OCI-LY3 (cell line): Measurements from ENCODE around the gene WASHC3.

Experiments
- H2AFZ ChIP-seq: fragments of 200-600, 300-600 bp; shearing (Covaris generic); 2 replicates; pipeline ENCODE4 v1.6.0; 2014; ENCODE audit warnings: antibody characterized with exemption, low read depth, low read length
- H3K27ac ChIP-seq: fragments of 200-600, 300-600 bp; sonication (generic); 2 replicates; pipeline ENCODE4 v1.5.1; 2014; ENCODE audit warnings: mild to moderate bottlenecking, low read length, moderate library complexity, mixed read lengths
- H3K27me3 ChIP-seq: fragments of 200-600, 300-600 bp; sonication (generic); 2 replicates; pipeline ENCODE4 v1.6.1; 2014; ENCODE audit warnings: low read depth, low read length, mixed read lengths
- H3K36me3 ChIP-seq: fragments of 200-600, 300-600 bp; sonication (generic); replicated peaks from 2 replicates; pipeline ENCODE3; 2014; ENCODE audit warnings: low read depth, low read length, mixed read lengths
- H3K4me1 ChIP-seq: fragments of 300-600, 200-600 bp; sonication (generic); 2 replicates; pipeline ENCODE4 v1.6.1; 2014; ENCODE audit warnings: low read length, mixed read lengths
- H3K4me2 ChIP-seq: fragments of 200-600, 300-600 bp; sonication (generic); 2 replicates; pipeline ENCODE4 v1.6.1; 2014; ENCODE audit warnings: low read length, mixed read lengths
- H3K4me3 ChIP-seq: fragments of 300-600, 200-600 bp; sonication (generic); 2 replicates; pipeline ENCODE4 v1.5.1; 2014; ENCODE audit warnings: antibody characterized with exemption, mild to moderate bottlenecking, low read length, moderate library complexity
- H3K79me2 ChIP-seq: fragments of 300-600, 200-600 bp; shearing (Covaris generic); 2 replicates; pipeline ENCODE4 v1.6.1; 2014; ENCODE audit warnings: mild to moderate bottlenecking, low read length, mixed read lengths
- H3K9ac ChIP-seq: fragments of 300-600, 200-600 bp; shearing (Covaris generic); 2 replicates; pipeline ENCODE4 v1.6.0; 2014; ENCODE audit warnings: mild to moderate bottlenecking, low read length, moderate library complexity
- H3K9me3 ChIP-seq: fragments of 200-600, 300-600 bp; shearing (Covaris generic); 2 replicates; pipeline ENCODE4 v1.6.1; 2014; ENCODE audit warnings: low read length, mixed read lengths; ENCODE audit not compliant: insufficient read depth
- H4K20me1 ChIP-seq: fragments of 200-600, 300-600 bp; sonication (generic); 2 replicates; pipeline ENCODE4 v1.6.1; 2016; ENCODE audit warnings: low read length, mixed read lengths; ENCODE audit not compliant: insufficient read depth
- CTCF ChIP-seq: fragments of 200-600, 300-600 bp; sonication (generic); IDR thresholded peaks from 2 replicates; pipeline ENCODE4 v1.5.1; 2014; ENCODE audit warnings: antibody characterized with exemption, low read length, low read depth
- EZH2phosphoT487 ChIP-seq: fragments of 200-600 bp; shearing (Covaris generic); IDR thresholded peaks from 2 replicates; pipeline ENCODE4 v1.6.1; 2018; ENCODE audit warnings: antibody characterized with exemption, mixed run types, low read depth

The WASHC3 gene

GRCh38 chr12:102016472-102016871 lies 45.3 kb downstream of the WASHC3 start:
- TF ChIP-seq EZH2phosphoT487 (no peak), CTCF (no peak)
- Histone ChIP-seq H3K4me2 (no peak overlapping the region), H3K9me3 (no peaks in the 10 kb centered on the region), H3K27me3 (no peaks in the 10 kb centered on the region), H4K20me1 (no peaks in the 10 kb centered on the region), H2AFZ (no peak overlapping the region), H3K27ac (no peak overlapping the region), H3K9ac (no peak overlapping the region), H3K4me1 (peaks cover 5% of the 10 kb centered on the region), H3K36me3 (peaks cover 24% of the 10 kb centered on the region), H3K4me3 (no peak overlapping the region), H3K79me2 (no peaks in the 10 kb centered on the region)

- H3K79me2 ChIP-seq: no peaks in the 10 kb centered on the region
- no peak for TF ChIP-seq CTCF
- no peak for TF ChIP-seq EZH2phosphoT487
- no peaks in the 10 kb centered on the region for H4K20me1 ChIP-seq
- peak overlapping the region; percentile 18; the same call in 1 of the 2 replicates for H2AFZ ChIP-seq
- H3K4me1 ChIP-seq: peaks cover 22% of the 10 kb centered on the region
- peak overlapping the region; percentile 89 for H3K27ac ChIP-seq
- H3K9me3 ChIP-seq: no peaks in the 10 kb centered on the region
- H3K27me3 ChIP-seq: no peaks in the 10 kb centered on the region
- H3K4me3 ChIP-seq: peak overlapping the region; percentile 57
- peak overlapping the region; percentile 81 for H3K4me2 ChIP-seq
- peak overlapping the region; percentile 56 for H3K9ac ChIP-seq
- peaks cover 14% of the 10 kb centered on the region for H3K36me3 ChIP-seq
Observed at GRCh38 chr12:102010265-102010994, 51.4 kb downstream of the WASHC3 start.

- Histone ChIP-seq H3K27me3 (no peaks in the 10 kb centered on the region), H3K79me2 (no peaks in the 10 kb centered on the region), H3K4me1 (peaks cover 22% of the 10 kb centered on the region), H3K9me3 (no peaks in the 10 kb centered on the region), H3K27ac (peak overlapping the region; percentile 89), H3K9ac (peak overlapping the region; percentile 36; the same call in 1 of the 2 replicates), H3K4me3 (peak overlapping the region; percentile 57), H4K20me1 (no peaks in the 10 kb centered on the region), H2AFZ (no peak overlapping the region), H3K4me2 (peak overlapping the region; percentile 81), H3K36me3 (peaks cover 14% of the 10 kb centered on the region)
- TF ChIP-seq EZH2phosphoT487 (no peak), CTCF (no peak)
Observed at GRCh38 chr12:102009796-102010195, 52.0 kb downstream of the WASHC3 start.

GRCh38 chr12:102008615-102009126 lies 53.1 kb downstream of the WASHC3 start:
- H3K27ac ChIP-seq: no peak overlapping the region
- TF ChIP-seq EZH2phosphoT487: no peak
- no peak for TF ChIP-seq CTCF
- H3K9ac ChIP-seq: no peak overlapping the region
- H3K27me3 ChIP-seq: no peaks in the 10 kb centered on the region
- H3K4me2 ChIP-seq: no peak overlapping the region
- no peaks in the 10 kb centered on the region for H4K20me1 ChIP-seq
- H3K4me3 ChIP-seq: no peak overlapping the region
- peaks cover 12% of the 10 kb centered on the region for H3K36me3 ChIP-seq
- no peaks in the 10 kb centered on the region for H3K79me2 ChIP-seq
- no peaks in the 10 kb centered on the region for H3K9me3 ChIP-seq
- H2AFZ ChIP-seq: no peak overlapping the region
- H3K4me1 ChIP-seq: peaks cover 22% of the 10 kb centered on the region
